GM12873 (cell line): ENCODE results near the gene UBC.

Source experiments
- TF ChIP-seq, protein P1 (sequence below): IDR thresholded peaks from 2 replicates; pipeline ENCODE4 v1.5.1; 2012; ENCODE audit warnings: low read depth, mild to moderate bottlenecking, moderate library complexity, low read length, control low read depth; ENCODE audit not compliant: insufficient read depth; ENCODE audit errors: missing control alignments

Gene UBC

GRCh38 chr12:124868252-124869058 lies 46.0 kb downstream of the UBC start:
- TF ChIP-seq, protein P1, sequence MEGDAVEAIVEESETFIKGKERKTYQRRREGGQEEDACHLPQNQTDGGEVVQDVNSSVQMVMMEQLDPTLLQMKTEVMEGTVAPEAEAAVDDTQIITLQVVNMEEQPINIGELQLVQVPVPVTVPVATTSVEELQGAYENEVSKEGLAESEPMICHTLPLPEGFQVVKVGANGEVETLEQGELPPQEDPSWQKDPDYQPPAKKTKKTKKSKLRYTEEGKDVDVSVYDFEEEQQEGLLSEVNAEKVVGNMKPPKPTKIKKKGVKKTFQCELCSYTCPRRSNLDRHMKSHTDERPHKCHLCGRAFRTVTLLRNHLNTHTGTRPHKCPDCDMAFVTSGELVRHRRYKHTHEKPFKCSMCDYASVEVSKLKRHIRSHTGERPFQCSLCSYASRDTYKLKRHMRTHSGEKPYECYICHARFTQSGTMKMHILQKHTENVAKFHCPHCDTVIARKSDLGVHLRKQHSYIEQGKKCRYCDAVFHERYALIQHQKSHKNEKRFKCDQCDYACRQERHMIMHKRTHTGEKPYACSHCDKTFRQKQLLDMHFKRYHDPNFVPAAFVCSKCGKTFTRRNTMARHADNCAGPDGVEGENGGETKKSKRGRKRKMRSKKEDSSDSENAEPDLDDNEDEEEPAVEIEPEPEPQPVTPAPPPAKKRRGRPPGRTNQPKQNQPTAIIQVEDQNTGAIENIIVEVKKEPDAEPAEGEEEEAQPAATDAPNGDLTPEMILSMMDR: no peak

GRCh38 chr12:124867401-124867930 lies 47.0 kb downstream of the UBC start:
- TF ChIP-seq, protein P1: no peak

DNA sequence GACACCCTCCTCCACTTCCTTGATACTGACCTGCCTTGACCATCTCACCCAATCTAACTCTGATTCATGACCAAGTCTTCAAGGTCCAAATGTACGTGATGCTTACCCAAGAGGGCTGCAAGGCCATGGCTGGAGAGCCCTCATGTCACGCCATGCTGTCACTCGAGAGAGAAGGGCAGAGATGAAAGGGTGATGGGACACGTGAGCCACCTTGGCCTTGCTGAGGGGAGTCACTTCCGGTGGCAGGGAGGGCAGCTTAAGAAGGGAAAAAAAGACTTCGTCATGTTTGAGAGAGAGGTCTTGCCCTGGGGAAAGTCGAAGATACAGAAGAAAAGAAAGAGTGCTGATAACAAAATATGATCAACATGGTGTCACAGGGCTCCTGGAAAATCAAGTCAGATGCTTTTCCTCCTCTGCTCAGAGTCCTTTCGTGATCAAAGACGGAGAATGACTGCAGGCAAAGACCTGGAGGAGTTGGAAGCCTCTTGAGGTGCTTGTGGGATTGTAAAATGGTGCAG lies 47.5 kb downstream of the UBC start:
- TF ChIP-seq, protein P1: no peak

GRCh38 chr12:124866195-124866882 lies 48.1 kb downstream of the UBC start:
- TF ChIP-seq, protein P1: no peak

DNA sequence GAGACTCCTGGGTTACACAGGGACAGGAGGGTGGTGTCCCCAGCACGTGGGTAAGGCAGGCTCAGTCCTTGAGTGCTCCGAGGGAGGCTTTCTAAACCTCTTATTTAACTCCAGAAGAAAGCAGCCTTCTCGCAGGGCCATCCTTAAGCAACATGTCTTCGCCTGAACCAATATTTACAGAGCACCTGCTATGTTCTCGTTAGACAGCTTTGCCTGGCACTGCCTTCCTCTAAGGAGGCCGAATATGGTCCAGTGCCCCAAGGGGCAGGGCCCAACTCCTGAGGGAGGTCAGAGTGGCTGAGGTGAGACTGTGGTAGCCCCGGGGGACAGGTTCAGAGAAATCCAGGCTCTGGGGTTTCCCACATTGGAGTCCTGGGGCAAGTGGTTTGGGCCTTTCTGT lies 48.7 kb downstream of the UBC start:
- TF ChIP-seq, protein P1: no peak

- TF ChIP-seq, protein P1: no peak
Observed at GRCh38 chr12:124864326-124864752, 50.1 kb downstream of the UBC start.

- TF ChIP-seq, protein P1: no peak
Observed at GRCh38 chr12:124863416-124864325, 50.8 kb downstream of the UBC start, which contains the start of gene SCARB1. SCARB1 (minus strand) TSS chr12:124863864; CDS start chr12:124863720, 144 bp downstream.
